ENCODE measurements around the gene TBC1D5. TPM values are rescaled to one million over a fixed set of nuclear protein-coding genes. Genes with fewer than 3 reads are reported as not detected.

The TBC1D5 gene
- total RNA-seq, 1 donor from 2014 or later, result 108 TPM

DNA sequence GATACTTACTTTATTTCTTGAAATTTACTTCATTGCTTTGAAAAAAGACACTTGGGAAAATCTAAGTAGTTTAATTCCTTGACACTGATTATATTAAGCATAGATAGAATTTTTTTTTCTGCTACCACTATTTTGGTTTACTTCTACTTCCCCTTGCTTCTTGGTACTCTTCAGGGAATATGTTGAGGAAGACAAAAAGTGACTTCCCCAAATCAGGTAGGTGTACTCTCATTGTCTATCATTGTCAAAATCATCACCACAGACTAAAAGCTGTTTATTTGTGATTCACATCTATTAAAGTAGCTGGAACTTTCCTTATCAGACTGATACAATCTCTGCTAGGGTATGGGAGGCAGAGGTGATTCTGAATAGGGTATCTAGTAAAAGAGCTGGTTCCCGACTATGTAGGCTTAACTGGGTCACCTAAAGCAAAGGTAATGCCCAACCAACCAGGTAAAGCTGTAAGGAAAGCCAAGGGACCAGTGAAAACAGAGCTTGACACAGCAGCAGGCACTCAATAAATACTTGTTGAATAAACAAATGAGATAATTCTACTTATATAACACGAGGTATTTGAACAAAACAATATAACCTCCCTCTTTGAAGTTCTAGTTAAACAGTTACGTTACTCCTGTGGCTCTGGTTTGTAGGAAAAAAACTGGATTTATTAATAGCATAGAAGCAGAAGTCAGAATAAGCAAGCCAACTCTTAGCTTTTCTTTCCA is 510.7 kb downstream of the TBC1D5 start:
- Histone ChIP-seq H3K4me1 (no peaks in the 10 kb centered on the region), H3K9me3 (ENCODE audit: low read depth) (no peaks in the 10 kb centered on the region), H4K20me1 (ENCODE audit: low read depth) (no peaks in the 10 kb centered on the region), H3K27me3 (no peaks in the 10 kb centered on the region), H3K4me2 (no peak overlapping the region), H3K9ac (no peak overlapping the region), H3F3A (ENCODE audit: low read depth) (no peaks in the 10 kb centered on the region), H3K4me3 (no peak overlapping the region), H3K79me2 (ENCODE audit: low read depth) (no peaks in the 10 kb centered on the region), H2AFZ (replicated peaks) (no peak overlapping the region), H3K27ac (no peak overlapping the region), H3K36me3 (no peaks in the 10 kb centered on the region)
- Mint-ChIP-seq H3K4me1 (no peaks in the 10 kb centered on the region), H3K27me3 (ENCODE audit: insufficient read depth, low read depth) (no peaks in the 10 kb centered on the region), H3K27ac (no peak overlapping the region), H3K36me3 (no peaks in the 10 kb centered on the region), H3K9me3 (no peaks in the 10 kb centered on the region), H3K4me3 (no peak overlapping the region)
- DNase-seq (ENCODE audit: low spot score), result no peak
- TF ChIP-seq, protein P1, sequence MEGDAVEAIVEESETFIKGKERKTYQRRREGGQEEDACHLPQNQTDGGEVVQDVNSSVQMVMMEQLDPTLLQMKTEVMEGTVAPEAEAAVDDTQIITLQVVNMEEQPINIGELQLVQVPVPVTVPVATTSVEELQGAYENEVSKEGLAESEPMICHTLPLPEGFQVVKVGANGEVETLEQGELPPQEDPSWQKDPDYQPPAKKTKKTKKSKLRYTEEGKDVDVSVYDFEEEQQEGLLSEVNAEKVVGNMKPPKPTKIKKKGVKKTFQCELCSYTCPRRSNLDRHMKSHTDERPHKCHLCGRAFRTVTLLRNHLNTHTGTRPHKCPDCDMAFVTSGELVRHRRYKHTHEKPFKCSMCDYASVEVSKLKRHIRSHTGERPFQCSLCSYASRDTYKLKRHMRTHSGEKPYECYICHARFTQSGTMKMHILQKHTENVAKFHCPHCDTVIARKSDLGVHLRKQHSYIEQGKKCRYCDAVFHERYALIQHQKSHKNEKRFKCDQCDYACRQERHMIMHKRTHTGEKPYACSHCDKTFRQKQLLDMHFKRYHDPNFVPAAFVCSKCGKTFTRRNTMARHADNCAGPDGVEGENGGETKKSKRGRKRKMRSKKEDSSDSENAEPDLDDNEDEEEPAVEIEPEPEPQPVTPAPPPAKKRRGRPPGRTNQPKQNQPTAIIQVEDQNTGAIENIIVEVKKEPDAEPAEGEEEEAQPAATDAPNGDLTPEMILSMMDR (IDR thresholded peaks at IDR 0.05), result no peak
- TF ChIP-seq EZH2 (IDR thresholded peaks at IDR 0.05), result no peak
- no peak for TF ChIP-seq EZH2phosphoT487 (IDR thresholded peaks at IDR 0.05)

DNA sequence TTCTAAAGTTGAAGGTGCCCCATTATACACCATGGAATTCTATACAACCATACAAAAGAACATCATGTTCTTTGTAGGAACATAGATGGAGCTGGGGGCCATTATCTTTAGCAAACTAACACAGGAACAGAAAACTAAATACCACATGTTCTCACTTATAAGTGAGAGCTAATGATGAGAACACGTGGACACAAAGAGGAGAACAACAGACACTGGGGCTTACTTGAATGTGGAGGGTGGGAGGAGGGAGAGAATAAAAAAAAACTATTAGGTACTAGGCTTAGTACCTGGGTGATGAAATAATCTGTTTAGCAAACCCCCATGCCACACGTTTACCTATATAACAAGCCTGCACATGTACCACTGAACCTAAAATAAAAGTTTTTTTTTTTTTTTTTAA is 515.0 kb downstream of the TBC1D5 start:
- no peaks in the 10 kb centered on the region for H3K9me3 ChIP-seq (ENCODE audit: low read depth)
- H3K4me1 Mint-ChIP-seq, result no peaks in the 10 kb centered on the region
- H3K27ac ChIP-seq, result no peak overlapping the region
- no peaks in the 10 kb centered on the region for H3K27me3 ChIP-seq
- H3K9me3 Mint-ChIP-seq, result no peaks in the 10 kb centered on the region
- no peaks in the 10 kb centered on the region for H3K4me1 ChIP-seq
- no peaks in the 10 kb centered on the region for H3K36me3 ChIP-seq
- H3K36me3 Mint-ChIP-seq, result no peaks in the 10 kb centered on the region
- DNase-seq (ENCODE audit: low spot score), result no peak
- H4K20me1 ChIP-seq (ENCODE audit: low read depth), result no peaks in the 10 kb centered on the region
- no peak overlapping the region for H3K27ac Mint-ChIP-seq
- H3K27me3 Mint-ChIP-seq (ENCODE audit: insufficient read depth, low read depth), result no peaks in the 10 kb centered on the region
- no peak overlapping the region for H3K9ac ChIP-seq
- TF ChIP-seq EZH2 (IDR thresholded peaks at IDR 0.05) (no peak), EZH2phosphoT487 (IDR thresholded peaks at IDR 0.05) (no peak)
- TF ChIP-seq, protein P1 (IDR thresholded peaks at IDR 0.05), result no peak
- H3K4me3 ChIP-seq, result no peak overlapping the region
- no peak overlapping the region for H3K4me3 Mint-ChIP-seq
- no peak overlapping the region for H2AFZ ChIP-seq (replicated peaks)
- no peak overlapping the region for H3K4me2 ChIP-seq
- H3K79me2 ChIP-seq (ENCODE audit: low read depth), result no peaks in the 10 kb centered on the region
- H3F3A ChIP-seq (ENCODE audit: low read depth), result no peaks in the 10 kb centered on the region

DNA sequence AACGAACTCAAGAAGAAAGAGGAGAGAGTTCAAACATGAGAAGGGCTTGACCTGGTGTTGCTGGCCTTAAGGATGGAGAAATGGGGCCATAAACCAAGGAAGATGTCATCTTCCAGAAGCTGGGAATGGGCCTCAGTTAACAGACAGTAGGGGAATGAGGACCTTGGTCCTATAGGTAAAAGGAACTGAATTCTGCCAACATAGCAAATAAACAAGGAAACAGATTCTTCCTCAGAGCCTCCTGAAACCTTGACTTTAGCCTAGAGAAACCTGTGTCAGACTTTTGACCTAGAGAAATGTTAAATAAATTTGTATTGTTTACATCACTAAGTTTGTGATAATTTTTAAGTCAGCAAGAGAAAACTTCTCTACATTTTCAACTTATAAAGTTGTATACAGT is 520.9 kb downstream of the TBC1D5 start:
- Mint-ChIP-seq H3K9me3 (no peaks in the 10 kb centered on the region), H3K4me1 (no peaks in the 10 kb centered on the region), H3K27me3 (ENCODE audit: insufficient read depth, low read depth) (no peaks in the 10 kb centered on the region), H3K36me3 (peaks cover 4% of the 10 kb centered on the region), H3K27ac (no peak overlapping the region), H3K4me3 (no peak overlapping the region)
- Histone ChIP-seq H4K20me1 (ENCODE audit: low read depth) (no peaks in the 10 kb centered on the region), H3K4me2 (no peak overlapping the region), H3K9ac (no peak overlapping the region), H3K79me2 (ENCODE audit: low read depth) (no peaks in the 10 kb centered on the region), H2AFZ (replicated peaks) (no peak overlapping the region), H3K27me3 (no peaks in the 10 kb centered on the region), H3K9me3 (ENCODE audit: low read depth) (no peaks in the 10 kb centered on the region), H3K4me3 (no peak overlapping the region), H3K36me3 (peaks cover 13% of the 10 kb centered on the region), H3F3A (ENCODE audit: low read depth) (no peaks in the 10 kb centered on the region), H3K27ac (no peak overlapping the region), H3K4me1 (no peaks in the 10 kb centered on the region)
- TF ChIP-seq, protein P1 (IDR thresholded peaks at IDR 0.05), result no peak
- TF ChIP-seq EZH2 (IDR thresholded peaks at IDR 0.05) (no peak), EZH2phosphoT487 (IDR thresholded peaks at IDR 0.05) (no peak)
- no peak for DNase-seq (ENCODE audit: low spot score)

Data from neural progenitor cell (in vitro differentiated cells).